D721Med (cell line): ENCODE measurements around the gene TGM4.

Source experiments
- DNase-seq: peaks from one replicate; pipeline ENCODE4 v3.0.0; 2011; ENCODE audit warnings: low spot score; ENCODE audit not compliant: insufficient read length
- FAIRE-seq: peaks from 2 replicates; lab custom pipeline; 2011; peaks lifted over from hg19 to GRCh38; lab: Jason Lieb, UNC
- TF ChIP-seq, protein P1 (sequence below): IDR thresholded peaks from 2 replicates; pipeline ENCODE4 v1.5.1; 2012; ENCODE audit warnings: mild to moderate bottlenecking, control low read depth; ENCODE audit not compliant: insufficient read depth; ENCODE audit errors: missing control alignments

The TGM4 gene

DNA sequence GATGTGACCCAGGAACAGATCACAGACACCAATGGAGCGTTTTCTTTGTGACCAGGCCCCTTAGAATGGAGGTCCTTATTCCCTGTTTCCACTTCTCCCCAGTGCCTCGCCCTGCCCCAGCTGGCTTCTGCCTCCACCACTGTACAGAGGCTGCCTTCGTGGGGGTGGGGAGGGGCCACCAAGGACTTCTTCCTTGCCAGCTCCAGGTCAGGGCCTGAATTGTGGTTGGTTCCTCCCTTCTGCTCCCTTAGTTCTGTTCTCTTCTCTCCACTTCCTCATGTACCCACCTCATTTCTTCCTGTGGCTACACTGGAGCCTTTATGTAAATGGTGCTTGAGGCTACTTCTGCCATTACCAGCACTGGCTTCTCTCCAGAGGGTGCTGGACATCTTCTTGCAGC is 16.4 kb downstream of the TGM4 start:
- no peak for FAIRE-seq
- TF ChIP-seq, protein P1, sequence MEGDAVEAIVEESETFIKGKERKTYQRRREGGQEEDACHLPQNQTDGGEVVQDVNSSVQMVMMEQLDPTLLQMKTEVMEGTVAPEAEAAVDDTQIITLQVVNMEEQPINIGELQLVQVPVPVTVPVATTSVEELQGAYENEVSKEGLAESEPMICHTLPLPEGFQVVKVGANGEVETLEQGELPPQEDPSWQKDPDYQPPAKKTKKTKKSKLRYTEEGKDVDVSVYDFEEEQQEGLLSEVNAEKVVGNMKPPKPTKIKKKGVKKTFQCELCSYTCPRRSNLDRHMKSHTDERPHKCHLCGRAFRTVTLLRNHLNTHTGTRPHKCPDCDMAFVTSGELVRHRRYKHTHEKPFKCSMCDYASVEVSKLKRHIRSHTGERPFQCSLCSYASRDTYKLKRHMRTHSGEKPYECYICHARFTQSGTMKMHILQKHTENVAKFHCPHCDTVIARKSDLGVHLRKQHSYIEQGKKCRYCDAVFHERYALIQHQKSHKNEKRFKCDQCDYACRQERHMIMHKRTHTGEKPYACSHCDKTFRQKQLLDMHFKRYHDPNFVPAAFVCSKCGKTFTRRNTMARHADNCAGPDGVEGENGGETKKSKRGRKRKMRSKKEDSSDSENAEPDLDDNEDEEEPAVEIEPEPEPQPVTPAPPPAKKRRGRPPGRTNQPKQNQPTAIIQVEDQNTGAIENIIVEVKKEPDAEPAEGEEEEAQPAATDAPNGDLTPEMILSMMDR: no peak
- no peak for DNase-seq

DNA sequence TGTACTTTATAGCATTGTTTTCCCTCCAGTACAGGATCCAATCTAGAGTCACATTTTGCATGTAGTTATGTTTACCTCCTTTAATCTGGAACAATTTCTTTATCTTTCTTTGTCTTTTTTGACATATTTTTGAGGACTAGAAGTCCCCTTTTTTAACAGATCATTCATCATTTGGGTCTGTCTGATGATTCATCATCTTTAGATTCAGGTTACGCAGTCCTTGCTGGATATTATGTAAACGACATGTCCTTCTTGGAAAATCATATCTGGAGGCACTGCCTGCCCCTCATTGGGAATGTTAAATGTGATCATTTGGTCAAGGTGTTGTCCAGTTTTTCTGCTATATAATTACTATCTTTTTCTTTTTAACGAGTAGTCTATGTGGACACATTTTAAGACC is 18.3 kb downstream of the TGM4 start:
- FAIRE-seq: no peak
- TF ChIP-seq, protein P1: no peak

DNA sequence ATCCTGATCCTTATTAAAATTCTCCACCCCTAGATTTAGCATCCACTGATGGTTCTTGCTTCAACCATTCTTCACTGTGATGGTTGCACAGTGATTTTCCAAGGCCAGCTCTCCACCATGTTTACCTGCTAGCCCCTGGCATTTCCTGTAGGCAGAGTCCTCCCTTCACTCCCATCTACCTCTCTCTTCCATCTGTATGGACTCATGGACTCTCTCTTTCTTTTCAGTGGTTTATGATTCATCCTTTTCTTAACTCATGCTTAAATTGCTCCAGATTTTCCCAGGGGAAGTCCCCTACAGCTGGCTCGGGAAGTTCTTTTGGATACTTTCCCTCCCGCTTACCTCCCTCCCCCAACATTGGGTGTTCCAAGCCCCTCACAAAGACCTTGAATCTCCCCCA is 18.7 kb downstream of the TGM4 start:
- no peak for FAIRE-seq
- DNase-seq: no peak
- TF ChIP-seq, protein P1: no peak

More for the DNA sequence above, 18.3 kb downstream of the TGM4 start:
- DNase-seq: no peak

DNA sequence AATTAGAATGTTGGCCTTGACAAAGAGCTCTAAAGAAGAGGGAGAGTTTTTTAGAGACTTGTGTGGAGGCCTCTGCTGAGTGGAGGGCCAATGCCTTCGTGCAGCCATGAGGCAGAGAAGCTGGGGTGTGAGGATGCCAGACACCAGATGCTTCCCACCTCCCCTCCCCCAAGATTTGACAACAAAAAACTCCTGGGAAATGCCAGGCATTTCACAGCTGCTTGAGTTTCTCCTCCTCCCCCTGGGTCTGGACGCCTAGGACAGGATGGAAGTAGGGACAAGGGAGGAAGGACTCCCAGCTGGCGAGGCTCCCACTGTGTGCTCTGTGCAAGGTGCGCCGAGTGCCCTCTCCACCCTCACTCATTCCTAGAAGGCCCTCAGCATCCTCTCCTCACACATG is 20.1 kb downstream of the TGM4 start:
- DNase-seq (no peak), FAIRE-seq (no peak)
- TF ChIP-seq, protein P1: no peak

DNA sequence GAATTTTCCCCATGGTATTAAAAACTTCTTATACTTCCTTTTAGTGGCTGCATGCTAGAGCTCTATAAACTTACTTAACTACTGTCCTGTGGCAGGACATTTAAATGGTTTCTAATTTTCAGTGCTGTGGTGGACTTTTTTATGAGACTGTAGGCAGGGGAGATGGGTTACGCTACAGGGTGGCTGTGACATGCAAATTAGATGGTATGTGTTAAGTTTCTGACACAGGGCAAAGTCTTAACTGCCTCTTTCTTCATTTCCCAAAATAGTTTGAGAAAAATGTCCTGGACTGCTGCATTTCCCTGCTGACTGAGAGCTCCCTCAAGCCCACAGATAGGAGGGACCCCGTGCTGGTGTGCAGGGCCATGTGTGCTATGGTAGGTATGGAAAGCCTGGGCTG is 22.0 kb downstream of the TGM4 start:
- TF ChIP-seq, protein P1: no peak
- FAIRE-seq: no peak
- DNase-seq: no peak

DNA sequence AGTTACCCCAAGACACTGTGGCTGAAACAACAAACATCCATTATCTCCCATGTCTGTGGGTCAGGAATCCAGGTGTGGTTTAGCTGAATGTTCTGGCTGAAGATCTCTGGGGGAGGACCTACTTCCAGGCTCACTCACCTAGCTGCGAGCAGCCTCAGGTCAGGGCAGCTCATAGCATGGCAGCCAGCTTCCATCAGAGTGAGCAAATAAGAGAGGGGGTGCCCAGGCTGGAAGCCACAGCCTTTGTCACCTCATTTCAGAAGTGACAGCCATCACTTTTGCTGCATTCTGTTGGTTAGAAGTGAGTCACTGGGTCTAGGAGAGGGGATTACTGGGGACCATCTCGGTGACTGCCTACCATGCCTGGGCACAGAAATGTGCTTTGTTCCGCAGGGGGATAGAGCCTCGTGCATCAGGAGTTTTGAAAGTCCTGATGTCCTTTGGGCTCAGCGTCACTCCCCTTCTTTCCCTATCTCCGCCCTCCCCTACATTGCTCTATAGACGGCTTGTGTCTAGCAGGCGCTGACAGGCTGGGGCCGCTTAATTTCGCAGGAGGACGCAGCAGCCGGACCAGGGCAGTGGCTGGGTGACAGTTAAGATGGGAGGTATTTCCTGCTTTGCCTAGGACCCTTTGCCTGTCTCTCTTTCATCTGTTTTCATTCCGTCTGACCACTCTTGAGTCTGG is 25.4 kb downstream of the TGM4 start:
- TF ChIP-seq, protein P1: no peak
- DNase-seq: no peak
- FAIRE-seq: no peak

DNA sequence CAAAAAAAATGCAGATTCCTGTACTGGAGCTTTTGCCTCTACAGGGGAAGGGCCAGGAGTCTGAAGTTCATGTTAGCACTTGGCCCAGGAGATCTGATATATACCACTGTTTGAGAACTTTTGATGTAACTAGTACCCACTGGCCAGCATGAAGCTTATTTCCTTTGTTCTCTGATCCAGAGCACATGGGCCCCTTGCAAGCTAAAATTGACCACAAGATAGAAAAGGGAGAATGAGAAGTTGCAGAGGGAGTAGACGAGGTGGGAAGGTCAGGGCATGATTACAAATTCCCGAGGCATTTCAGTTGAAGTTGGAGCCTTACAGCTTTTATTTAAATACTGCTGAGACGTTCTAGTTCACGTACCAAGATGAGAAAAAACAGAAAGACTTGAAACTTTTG is 28.2 kb downstream of the TGM4 start:
- FAIRE-seq (no peak), DNase-seq (no peak)
- TF ChIP-seq, protein P1: no peak
